Thyroid gland (tissue), 4 donors: ENCODE measurements around the gene SH3RF3. TPM values are rescaled to one million over a fixed set of nuclear protein-coding genes. Genes with fewer than 3 reads are reported as not detected.

Experiments used
- DNase-seq, 2 donors: peaks; one replicate each; pipeline ENCODE4 v3.0.0-alpha.2; 2019
- H3K27ac ChIP-seq, 3 donors: fragments of 200-600 bp; sonication (generic); 1 replicate in 2 of 3; 2 replicates in 1 of 3; pipeline ENCODE4 v1.5.1; 2016 to 2019; ENCODE audit warnings: mild to moderate bottlenecking in 1 of 3, moderate library complexity in 1 of 3
- H3K27me3 ChIP-seq: fragments of 200-600 bp; sonication (generic); one replicate; pipeline ENCODE4 v1.5.1; 2019
- H3K36me3 ChIP-seq, 2 donors: fragments of 200-600 bp; sonication (generic); one replicate each; pipeline ENCODE4 v1.5.1; 2016 to 2019
- H3K4me1 ChIP-seq, 2 donors: fragments of 200-600 bp; sonication (generic); one replicate each; pipeline ENCODE4 v1.5.1; 2017 to 2019
- H3K4me3 ChIP-seq, 3 donors: fragments of 200-600 bp; sonication (generic); replicated peaks in 1 of 3; 1 replicate in 2 of 3; 2 replicates in 1 of 3; pipeline ENCODE4 v1.5.1; 2016; ENCODE audit warnings: mild to moderate bottlenecking in 1 of 3
- H3K9me3 ChIP-seq: fragments of 200-600 bp; sonication (generic); one replicate; pipeline ENCODE4 v1.5.1; 2017
- POLR2A ChIP-seq, 2 donors: fragments of 450-650 bp; IDR thresholded peaks; one replicate each; pipeline ENCODE4 v1.6.1; 2017; ENCODE audit warnings: antibody characterized with exemption in 2 of 2, mild to moderate bottlenecking in 2 of 2, moderate library complexity in 1 of 2
- WGBS, 2 donors: methylation state at CpG; one replicate each; pipeline ENCODE4 v1.1.5; 2017; 5-methylcytosine and 5-hydroxymethylcytosine counted together
- intact Hi-C: fragments of 100-400 bp; cut with DNase I; formaldehyde crosslinking; loops from one replicate; pipeline ENCODE4 v1.15.1; 2023
- total RNA-seq, 4 donors: library from RNA; depleted of rRNA; stranded (reverse); fragments of >200 nt; gene quantifications; one replicate each; pipeline ENCODE4 v1.2.3, GENCODE V29; 2016
- TF ChIP-seq, protein P1 (sequence below), 6 experiments: fragments of 200-600 bp in 3 of 6; fragments of 450-650 bp in 3 of 6; sonication (generic) in 3 of 6; IDR thresholded peaks; one replicate each; pipeline ENCODE4 v1.5.1; 2016 to 2019; ENCODE audit warnings: antibody characterized with exemption in 6 of 6, mild to moderate bottlenecking in 2 of 6, inconsistent platforms in 1 of 6, moderate library complexity in 1 of 6

Gene SH3RF3
- total RNA-seq, 4 donors from 2014 or later, result 2.1 to 7.4 (median 2.8) TPM

DNA sequence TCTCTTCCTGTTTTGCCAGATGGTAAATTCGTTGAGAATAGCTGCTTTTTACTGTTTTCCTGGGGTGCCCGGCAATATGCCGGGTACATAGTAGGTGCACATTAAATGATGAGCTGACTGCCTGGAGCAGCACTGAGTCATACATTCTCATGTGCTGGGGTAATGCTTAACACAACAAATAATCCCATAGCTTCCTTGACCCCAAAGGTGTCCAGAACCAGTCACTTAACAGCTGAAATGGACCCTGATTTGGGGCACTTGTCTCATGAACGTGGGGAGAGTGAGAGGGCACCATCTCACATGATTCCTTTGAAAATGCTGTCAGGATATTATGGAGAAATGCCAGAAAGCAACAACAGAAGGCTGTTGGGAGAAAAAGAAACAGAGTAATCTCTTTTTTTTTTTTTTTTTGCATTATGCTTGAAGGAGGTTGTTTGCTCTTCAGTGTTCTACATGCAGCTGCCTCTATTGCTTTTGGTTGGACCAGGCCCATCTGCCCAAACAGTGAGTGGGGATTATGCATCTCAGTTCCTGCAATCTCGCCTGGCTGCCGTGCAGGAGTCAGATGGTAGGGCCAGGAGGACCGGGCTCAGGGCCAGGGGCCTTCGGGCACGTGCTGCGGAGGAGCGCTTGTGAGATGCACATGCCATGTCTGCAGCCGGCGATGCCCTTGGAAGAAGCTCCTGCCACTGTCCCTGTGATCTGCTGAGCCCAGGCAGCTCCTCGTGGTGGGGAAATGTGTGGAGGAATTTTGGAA lies 162.1 kb downstream of the SH3RF3 start:
- no peaks in the 10 kb centered on the region for H3K9me3 ChIP-seq
- no peaks in the 10 kb centered on the region for H3K27me3 ChIP-seq
- H3K27ac ChIP-seq, result no peak overlapping the region
- H3K4me1 ChIP-seq, result no peaks in the 10 kb centered on the region
- no peak overlapping the region for H3K4me3 ChIP-seq
- TF ChIP-seq, protein P1, sequence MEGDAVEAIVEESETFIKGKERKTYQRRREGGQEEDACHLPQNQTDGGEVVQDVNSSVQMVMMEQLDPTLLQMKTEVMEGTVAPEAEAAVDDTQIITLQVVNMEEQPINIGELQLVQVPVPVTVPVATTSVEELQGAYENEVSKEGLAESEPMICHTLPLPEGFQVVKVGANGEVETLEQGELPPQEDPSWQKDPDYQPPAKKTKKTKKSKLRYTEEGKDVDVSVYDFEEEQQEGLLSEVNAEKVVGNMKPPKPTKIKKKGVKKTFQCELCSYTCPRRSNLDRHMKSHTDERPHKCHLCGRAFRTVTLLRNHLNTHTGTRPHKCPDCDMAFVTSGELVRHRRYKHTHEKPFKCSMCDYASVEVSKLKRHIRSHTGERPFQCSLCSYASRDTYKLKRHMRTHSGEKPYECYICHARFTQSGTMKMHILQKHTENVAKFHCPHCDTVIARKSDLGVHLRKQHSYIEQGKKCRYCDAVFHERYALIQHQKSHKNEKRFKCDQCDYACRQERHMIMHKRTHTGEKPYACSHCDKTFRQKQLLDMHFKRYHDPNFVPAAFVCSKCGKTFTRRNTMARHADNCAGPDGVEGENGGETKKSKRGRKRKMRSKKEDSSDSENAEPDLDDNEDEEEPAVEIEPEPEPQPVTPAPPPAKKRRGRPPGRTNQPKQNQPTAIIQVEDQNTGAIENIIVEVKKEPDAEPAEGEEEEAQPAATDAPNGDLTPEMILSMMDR (IDR thresholded peaks at IDR 0.05), result no peak
- TF ChIP-seq POLR2A (IDR thresholded peaks at IDR 0.05), result no peak
- 85 to 93% methylated on average over 12 to 14 of the region's 14 CpGs for WGBS, 2 donors
- H3K36me3 ChIP-seq, result no peaks in the 10 kb centered on the region
- DNase-seq, result no peak
- intact Hi-C loops, result no loop called here

DNA sequence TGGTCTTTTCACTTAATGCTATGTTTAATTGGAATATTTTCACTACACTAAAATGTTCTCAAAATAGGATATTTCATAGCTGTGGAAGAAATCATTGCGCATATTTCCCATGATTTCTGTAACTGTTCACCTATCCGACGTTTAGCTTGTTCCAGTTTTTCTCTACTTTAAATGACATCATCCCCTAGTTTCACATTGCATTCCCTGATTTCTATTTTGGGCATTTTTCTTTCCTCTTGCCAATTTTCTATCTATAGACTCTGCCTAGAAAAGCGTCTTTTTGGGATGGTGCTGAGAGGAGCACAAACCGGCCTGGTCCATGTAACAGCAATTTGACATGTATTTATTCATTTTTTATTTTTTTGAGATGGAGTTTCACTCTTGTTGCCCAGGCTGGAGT lies 163.4 kb downstream of the SH3RF3 start:
- H3K36me3 ChIP-seq, result no peaks in the 10 kb centered on the region
- H3K27ac ChIP-seq, result no peak overlapping the region
- no peaks in the 10 kb centered on the region for H3K9me3 ChIP-seq
- TF ChIP-seq, protein P1 (IDR thresholded peaks at IDR 0.05), result no peak
- TF ChIP-seq POLR2A (IDR thresholded peaks at IDR 0.05), result no peak
- no peak overlapping the region for H3K4me3 ChIP-seq
- intact Hi-C loops, result no loop called here
- 78 to 88% methylated on average over 5 of the region's 5 CpGs for WGBS, 2 donors
- no peaks in the 10 kb centered on the region for H3K27me3 ChIP-seq
- DNase-seq, result no peak
- no peaks in the 10 kb centered on the region for H3K4me1 ChIP-seq

DNA sequence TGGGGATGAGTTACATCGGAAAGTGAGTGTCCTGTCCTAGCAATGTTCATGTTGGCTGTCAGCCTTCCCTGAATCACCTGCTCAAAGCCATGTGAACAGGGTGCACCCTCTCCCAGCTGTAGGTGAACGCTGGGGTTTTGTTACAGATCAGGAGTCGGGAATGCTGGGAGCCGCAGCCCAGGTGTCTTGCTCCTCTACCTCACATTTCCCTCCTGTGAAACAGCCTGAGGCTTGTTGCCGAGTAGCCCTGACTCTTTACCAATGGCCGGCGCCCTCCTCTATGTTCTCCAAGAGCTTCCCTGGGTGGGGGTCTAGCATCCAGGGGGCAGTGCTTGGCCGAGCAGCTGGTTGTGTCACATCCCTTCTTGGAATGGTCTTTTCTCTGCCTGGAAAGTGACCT lies 164.7 kb downstream of the SH3RF3 start:
- no peaks in the 10 kb centered on the region for H3K4me1 ChIP-seq
- WGBS, 2 donors, result 95 to 98% methylated on average over 8 of the region's 8 CpGs

DNA sequence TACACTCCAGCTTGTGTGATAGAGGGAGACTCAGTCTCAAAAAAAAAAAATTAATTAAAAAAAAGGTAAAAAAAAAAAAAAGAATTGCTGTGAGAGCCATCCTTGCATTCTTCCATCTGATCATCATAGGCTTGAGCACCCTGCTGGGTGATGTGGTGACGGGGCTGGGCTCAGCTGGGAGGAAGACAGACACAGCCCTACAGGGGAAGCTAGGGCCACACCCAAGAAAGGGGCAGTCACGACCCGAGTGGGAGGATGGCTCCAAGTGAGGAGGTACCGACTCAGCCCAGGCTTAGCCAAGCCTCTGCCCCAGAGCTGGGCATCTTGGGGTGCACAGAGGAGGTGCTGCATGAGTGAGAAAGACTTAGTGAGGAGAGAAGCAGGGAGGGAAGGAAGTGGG lies 165.5 kb downstream of the SH3RF3 start:
- no peak overlapping the region for H3K27ac ChIP-seq
- WGBS, 2 donors, result 82 to 90% methylated on average over 4 of the region's 4 CpGs
- TF ChIP-seq POLR2A (IDR thresholded peaks at IDR 0.05), result no peak
- TF ChIP-seq, protein P1 (IDR thresholded peaks at IDR 0.05), result no peak

More for the DNA sequence above, 164.7 kb downstream of the SH3RF3 start:
- Histone ChIP-seq H3K9me3 (no peaks in the 10 kb centered on the region), H3K36me3 (no peaks in the 10 kb centered on the region), H3K4me3 (no peak overlapping the region), H3K27ac (no peak overlapping the region), H3K27me3 (no peaks in the 10 kb centered on the region)
- no peak for DNase-seq
- intact Hi-C loops, result no loop called here
- TF ChIP-seq, protein P1 (IDR thresholded peaks at IDR 0.05), result no peak
- TF ChIP-seq POLR2A (IDR thresholded peaks at IDR 0.05), result no peak

DNA sequence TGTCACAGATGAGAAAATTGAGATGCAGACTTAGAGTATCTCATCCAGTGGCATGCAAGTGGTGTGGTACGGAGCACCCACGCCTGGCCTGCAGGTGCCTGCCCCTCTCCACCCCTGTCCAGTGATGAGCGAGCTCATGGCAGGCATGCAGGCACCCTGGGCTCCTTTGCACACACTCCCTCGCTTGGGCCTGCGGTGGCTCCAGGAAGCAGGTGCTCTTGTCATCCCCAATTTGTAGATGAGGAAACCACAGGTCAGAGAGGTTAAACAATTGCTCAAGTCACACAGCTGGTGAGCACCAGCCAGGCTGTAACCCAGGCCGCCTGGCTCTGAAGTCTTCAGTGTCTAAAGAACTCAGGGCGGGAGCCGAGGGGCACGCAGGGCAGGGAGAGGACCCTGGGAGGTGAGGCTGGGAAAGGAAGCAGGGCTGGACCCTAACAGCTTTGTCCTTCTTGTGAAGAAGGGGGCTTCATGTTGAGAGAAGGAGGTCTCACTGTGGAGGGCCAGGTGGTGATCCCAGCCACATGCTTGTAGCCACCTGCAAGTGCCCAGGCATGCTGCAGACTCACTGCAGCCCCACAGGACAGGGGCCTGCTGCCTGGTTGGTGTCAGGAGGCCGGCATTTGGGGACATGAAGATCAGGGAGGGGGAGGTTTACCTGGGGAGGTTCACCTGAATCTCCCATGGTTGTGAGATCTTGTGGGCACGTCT lies 166.2 kb downstream of the SH3RF3 start:
- Histone ChIP-seq H3K4me3 (no peak overlapping the region), H3K27me3 (no peaks in the 10 kb centered on the region), H3K36me3 (no peaks in the 10 kb centered on the region), H3K9me3 (no peaks in the 10 kb centered on the region), H3K4me1 (no peaks in the 10 kb centered on the region), H3K27ac (no peak overlapping the region)
- no peak for DNase-seq
- WGBS, 2 donors, result 91 to 98% methylated on average over 10 to 11 of the region's 11 CpGs
- TF ChIP-seq, protein P1 (IDR thresholded peaks at IDR 0.05), result no peak
- no peak for TF ChIP-seq POLR2A (IDR thresholded peaks at IDR 0.05)
- intact Hi-C loops, result no loop called here

More for the DNA sequence above, 165.5 kb downstream of the SH3RF3 start:
- intact Hi-C loops, result no loop called here
- H3K36me3 ChIP-seq, result no peaks in the 10 kb centered on the region
- no peaks in the 10 kb centered on the region for H3K9me3 ChIP-seq
- no peak overlapping the region for H3K4me3 ChIP-seq
- no peak for DNase-seq
- H3K27me3 ChIP-seq, result no peaks in the 10 kb centered on the region
- H3K4me1 ChIP-seq, result no peaks in the 10 kb centered on the region
